Peyer's patch (tissue), 4 donors: ENCODE data around the gene C1orf210. TPM values are rescaled to one million over a fixed set of nuclear protein-coding genes. Genes with fewer than 3 reads are reported as not detected.

ENCODE experiments used
- DNase-seq, 3 donors: peaks; one replicate each; pipeline ENCODE4 v3.0.0-alpha.2; 2017 to 2019
- H3K27ac ChIP-seq, 4 donors: fragments of 200-600 bp; sonication (generic); one replicate each; pipeline ENCODE4 v1.5.1; 2016 to 2019
- H3K27me3 ChIP-seq, 2 donors: fragments of 200-600 bp; sonication (generic); one replicate each; pipeline ENCODE4 v1.5.1; 2019
- H3K36me3 ChIP-seq, 3 donors: fragments of 200-600 bp; sonication (generic); one replicate each; pipeline ENCODE4 v1.5.1; 2016 to 2019
- H3K4me1 ChIP-seq, 4 donors: fragments of 200-600 bp; sonication (generic); one replicate each; pipeline ENCODE4 v1.5.1; 2016 to 2019
- H3K4me3 ChIP-seq, 4 donors: fragments of 200-600 bp; sonication (generic); 1 replicate in 3 of 4; 2 replicates in 1 of 4; pipeline ENCODE4 v1.5.1; 2016 to 2019; ENCODE audit warnings: mild to moderate bottlenecking in 1 of 4
- H3K9me3 ChIP-seq, 4 donors: fragments of 200-600 bp; sonication (generic); one replicate each; pipeline ENCODE4 v1.5.1; 2016 to 2019; ENCODE audit warnings: mild to moderate bottlenecking in 1 of 4
- CTCF ChIP-seq, 6 experiments: fragments of 450-650 bp in 4 of 6; fragments of 200-600 bp in 2 of 6; sonication (generic) in 1 of 6; IDR thresholded peaks; one replicate each; pipeline ENCODE4 v1.5.1; 2017 to 2019; ENCODE audit warnings: antibody characterized with exemption in 6 of 6, mild to moderate bottlenecking in 3 of 6, moderate library complexity in 1 of 6
- POLR2A ChIP-seq, 2 donors: fragments of 450-650 bp; IDR thresholded peaks; one replicate each; pipeline ENCODE4 v1.5.1; 2017; ENCODE audit warnings: antibody characterized with exemption in 2 of 2, mild to moderate bottlenecking in 2 of 2, moderate library complexity in 2 of 2
- total RNA-seq, 4 donors: library from RNA; depleted of rRNA; stranded (reverse); fragments of >200 nt; gene quantifications; one replicate each; pipeline ENCODE4 v1.1.0, GENCODE V29; 2016

The C1orf210 gene
- total RNA-seq, 4 donors from 2014 or later = 4.1 to 80.9 (median 74.4) TPM

GRCh38 chr1:43276673-43277072, 8.7 kb downstream of the C1orf210 start:
- Histone ChIP-seq H3K4me3 (no peak overlapping the region), H3K27ac (no peak overlapping the region), H3K36me3 (peaks cover 0 to 5% (median 0%) of the 10 kb centered on the region in 3 donors), H3K4me1 (peaks cover 0 to 17% (median 0%) of the 10 kb centered on the region in 4 donors), H3K9me3 (no peaks in the 10 kb centered on the region), H3K27me3 (no peaks in the 10 kb centered on the region)
- TF ChIP-seq POLR2A (IDR thresholded peaks at IDR 0.05) = no peak
- TF ChIP-seq CTCF (IDR thresholded peaks at IDR 0.05) = no peak
- peak in 2 of 3 donors; percentile 33 to 43 for DNase-seq

- no peaks in the 10 kb centered on the region for H3K27me3 ChIP-seq
- H3K36me3 ChIP-seq = peaks cover 0 to 5% (median 0%) of the 10 kb centered on the region in 3 donors
- H3K4me1 ChIP-seq = peaks cover 0 to 17% (median 0%) of the 10 kb centered on the region in 4 donors
- H3K27ac ChIP-seq = no peak overlapping the region
- H3K4me3 ChIP-seq = no peak overlapping the region
- TF ChIP-seq POLR2A (IDR thresholded peaks at IDR 0.05) (no peak), CTCF (IDR thresholded peaks at IDR 0.05) (no peak)
- peak in 1 of 3 donors; percentile 40 for DNase-seq
- no peaks in the 10 kb centered on the region for H3K9me3 ChIP-seq
Observed at GRCh38 chr1:43275826-43276620, 9.4 kb downstream of the C1orf210 start.

GRCh38 chr1:43274804-43275180, 10.6 kb downstream of the C1orf210 start:
- no peak for TF ChIP-seq CTCF (IDR thresholded peaks at IDR 0.05)
- TF ChIP-seq POLR2A (IDR thresholded peaks at IDR 0.05) = no peak
- H3K4me1 ChIP-seq = peaks cover 0 to 29% (median 2%) of the 10 kb centered on the region in 4 donors
- peak in 1 of 3 donors; percentile 39 for DNase-seq

GRCh38 chr1:43274125-43274803, 11.1 kb downstream of the C1orf210 start:
- TF ChIP-seq POLR2A (IDR thresholded peaks at IDR 0.05) (no peak), CTCF (IDR thresholded peaks at IDR 0.05) (no peak)

More at GRCh38 chr1:43274804-43275180, 10.6 kb downstream of the C1orf210 start:
- Histone ChIP-seq H3K27me3 (no peaks in the 10 kb centered on the region), H3K4me3 (no peak overlapping the region), H3K27ac (peak overlapping the region in 1 of 4 donors; percentile 24), H3K36me3 (peaks cover 0 to 5% (median 0%) of the 10 kb centered on the region in 3 donors), H3K9me3 (no peaks in the 10 kb centered on the region)

GRCh38 chr1:43273708-43274107, 11.7 kb downstream of the C1orf210 start:
- TF ChIP-seq CTCF (IDR thresholded peaks at IDR 0.05) = no peak
- TF ChIP-seq POLR2A (IDR thresholded peaks at IDR 0.05) = no peak
- Histone ChIP-seq H3K36me3 (no peaks in the 10 kb centered on the region), H3K27ac (peak overlapping the region in 1 of 4 donors; percentile 41), H3K27me3 (no peaks in the 10 kb centered on the region), H3K4me1 (peaks cover 0 to 33% (median 3%) of the 10 kb centered on the region in 4 donors), H3K4me3 (no peak overlapping the region), H3K9me3 (no peaks in the 10 kb centered on the region)
- peak in 1 of 3 donors; percentile 26 for DNase-seq

More at GRCh38 chr1:43274125-43274803, 11.1 kb downstream of the C1orf210 start:
- H3K9me3 ChIP-seq = no peaks in the 10 kb centered on the region
- peaks cover 0 to 33% (median 3%) of the 10 kb centered on the region in 4 donors for H3K4me1 ChIP-seq
- peak overlapping the region in 2 of 4 donors; percentile 24 to 41 for H3K27ac ChIP-seq
- H3K27me3 ChIP-seq = no peaks in the 10 kb centered on the region
- H3K4me3 ChIP-seq = no peak overlapping the region
- peak in 2 of 3 donors; percentile 21 to 61 for DNase-seq
- peaks cover 0 to 2% (median 0%) of the 10 kb centered on the region in 3 donors for H3K36me3 ChIP-seq
